Adrenal gland (tissue), 12 donors: ENCODE data around the gene SF3B3. TPM values are rescaled to one million over a fixed set of nuclear protein-coding genes. Genes with fewer than 3 reads are reported as not detected.

Source experiments
- polyA plus RNA-seq, 3 donors: library from polyadenylated mRNA; stranded (reverse); fragments of 200-250 nt in 2 of 3; fragments of 350-450 nt in 1 of 3; fragmentation: Illumina TruSeq in 1 of 3; extraction: RNeasy Lipid Tissue Mini Kit (QIAGEN cat#74804) in 1 of 3; gene quantifications; one replicate each; pipeline ENCODE4 v1.2.3, GENCODE V29; 2013 to 2014
- small RNA-seq, 2 donors: library from RNA; depleted of rRNA; stranded (forward); fragments of <200 nt; gene quantifications; one replicate each; pipeline ENCODE3, GENCODE V24; 2016
- total RNA-seq, 9 donors: library from RNA; depleted of rRNA in 4 of 9; stranded (reverse); fragments of >200 nt in 4 of 9; fragments of 120-200 nt in 1 of 9; fragmentation: NEBNext Ultra II Directional in 1 of 9; extraction: Animal tissue kit (Norgen Biotek cat#: 25700) in 1 of 9; gene quantifications; one replicate each; pipeline versions ENCODE4 v1.1.0 to v1.2.4, GENCODE V29; 2013 to 2023
- donor health status: healthy with polysubstance abuse.
- donor health status: Bipolar disorder and iron deficiency.
- donor health status: DM: yes; HTN: yes; CAD: no.
- donor health status: DM: no; HTN: no; CAD: no.
- donor health status: DM: no; HTN: no; CAD: no.
- donor health status: DM: yes; HTN: yes; CAD: no.

The SF3B3 gene
- total and polyA plus RNA-seq, 12 donors: 66.2 to 242 (median 139) TPM

Small RNAs within 50 kb of the gene (small RNA-seq; reads per million reads assigned to genes)
- gene SNORD111 (143 to 174 reads per million in 2 donors), gene SNORD111B (370 to 374 reads per million in 2 donors)

Other genes starting within 250 kb of the SF3B3 start
- gene AARS1, start 234.3 kb upstream of the SF3B3 start, total RNA-seq: 100 to 1,000 TPM in 3 of 9 donors, 10 to 100 TPM in 6; 76.0 to 120 (median 92.1) TPM
- 100 to 1,000 TPM in 1 of 3 donors, 10 to 100 TPM in 2; 31.2 to 110 (median 38.7) TPM for gene AARS1, start 234.3 kb upstream of the SF3B3 start, polyA plus RNA-seq
- 10 to 100 TPM; 22.1 to 45.7 (median 32.2) TPM for gene DDX19B, start 224.6 kb upstream of the SF3B3 start, total RNA-seq
- gene DDX19B, start 224.6 kb upstream of the SF3B3 start, polyA plus RNA-seq: 10 to 100 TPM; 26.0 to 55.7 (median 35.9) TPM
- gene DDX19A, start 176.9 kb upstream of the SF3B3 start, total RNA-seq: 10 to 100 TPM; 31.1 to 68.5 (median 43.4) TPM
- 10 to 100 TPM; 14.6 to 55.5 (median 14.9) TPM for gene DDX19A, start 176.9 kb upstream of the SF3B3 start, polyA plus RNA-seq
- 10 to 100 TPM; 14.0 to 30.8 (median 27.4) TPM for gene ST3GAL2, start 84.7 kb upstream of the SF3B3 start, total RNA-seq
- 10 to 100 TPM in 1 of 3 donors, 1 to 10 TPM in 2; 5.3 to 12.3 (median 8.0) TPM for gene ST3GAL2, start 84.7 kb upstream of the SF3B3 start, polyA plus RNA-seq
- gene FCSK, start 69.2 kb upstream of the SF3B3 start, total RNA-seq: 10 to 100 TPM in 8 of 9 donors, 1 to 10 TPM in 1; 9.0 to 33.5 (median 22.2) TPM
- 10 to 100 TPM in 2 of 3 donors, 1 to 10 TPM in 1; 5.2 to 34.8 (median 23.8) TPM for gene FCSK, start 69.2 kb upstream of the SF3B3 start, polyA plus RNA-seq
- gene COG4, start 262 bp upstream of the SF3B3 start, total RNA-seq: 100 to 1,000 TPM in 1 of 9 donors, 10 to 100 TPM in 8; 42.3 to 195 (median 69.0) TPM
- gene COG4, start 262 bp upstream of the SF3B3 start, polyA plus RNA-seq: 100 to 1,000 TPM in 1 of 3 donors, 10 to 100 TPM in 2; 28.2 to 128 (median 86.2) TPM
- gene IL34, start 122.7 kb downstream of the SF3B3 start, total RNA-seq: 10 to 100 TPM in 8 of 9 donors, 1 to 10 TPM in 1; 1.2 to 62.9 (median 38.1) TPM
- gene IL34, start 122.7 kb downstream of the SF3B3 start, polyA plus RNA-seq: 10 to 100 TPM in 2 of 3 donors, 1 to 10 TPM in 1; 3.2 to 36.5 (median 35.0) TPM
- gene MTSS2, start 162.2 kb downstream of the SF3B3 start, total RNA-seq: 100 to 1,000 TPM in 1 of 9 donors, 10 to 100 TPM in 8; 11.6 to 127 (median 74.8) TPM
- gene MTSS2, start 162.2 kb downstream of the SF3B3 start, polyA plus RNA-seq: 100 to 1,000 TPM in 1 of 3 donors, 10 to 100 TPM in 2; 32.4 to 145 (median 39.2) TPM